Activated B cell treated with CpG ODN at 0.5 μM for 24 hours (primary cell): ENCODE measurements around the gene PIK3R6. TPM values are rescaled to one million over a fixed set of nuclear protein-coding genes. Genes with fewer than 3 reads are reported as not detected.

Source experiments
- ATAC-seq: fragments of 200-7000 bp; cut with Tn5 transposase; one replicate; pipeline ENCODE4 v1.10.0; 2021; ENCODE audit warnings: low read depth, mild to moderate bottlenecking, moderate library complexity
- CTCF ChIA-PET: fragments of 350-600 bp; sonication (Branson Sonifier 250); formaldehyde crosslinking; loops from one replicate; lab custom pipeline; 2021; ENCODE audit warnings: antibody characterized with exemption; lab: Charles Lee
- POLR2A ChIA-PET: fragments of 350-600 bp; sonication (Branson Sonifier 250); formaldehyde crosslinking; loops from one replicate; lab custom pipeline; 2021; ENCODE audit warnings: antibody characterized with exemption; lab: Charles Lee
- DNase-seq: peaks from one replicate; pipeline ENCODE4 v3.0.0; 2022
- H3K27ac Mint-ChIP-seq: one replicate; pipeline ENCODE4 v1.8.0; 2020; ENCODE audit warnings: mixed read lengths
- H3K27me3 Mint-ChIP-seq: one replicate; pipeline ENCODE4 v1.8.0; 2021; ENCODE audit warnings: mixed read lengths
- H3K36me3 Mint-ChIP-seq: one replicate; pipeline ENCODE4 v1.8.0; 2021; ENCODE audit warnings: low read depth, mixed read lengths
- H3K4me1 Mint-ChIP-seq: one replicate; pipeline ENCODE4 v1.8.0; 2021; ENCODE audit warnings: mixed read lengths
- H3K4me3 Mint-ChIP-seq: one replicate; pipeline ENCODE4 v1.8.0; 2020; ENCODE audit warnings: mild to moderate bottlenecking, mixed read lengths
- H3K9me3 Mint-ChIP-seq: one replicate; pipeline ENCODE4 v1.8.0; 2020; ENCODE audit warnings: mixed read lengths
- intact Hi-C: fragments of 100-400 bp; cut with micrococcal nuclease; formaldehyde crosslinking; loops from one replicate; pipeline ENCODE4 v1.15.1; 2024
- total RNA-seq: library from RNA; stranded (reverse); gene quantifications from 2 replicates; pipeline ENCODE4 v1.2.3, GENCODE V29; 2022
- TF ChIP-seq, protein P1 (sequence below): fragments of 200-600 bp; IDR thresholded peaks from one replicate; pipeline ENCODE4 v1.8.0; 2022; ENCODE audit warnings: antibody characterized with exemption, mild to moderate bottlenecking

Gene PIK3R6
- total RNA-seq, 1 donor from 2014 or later, result 0.91 TPM

DNA sequence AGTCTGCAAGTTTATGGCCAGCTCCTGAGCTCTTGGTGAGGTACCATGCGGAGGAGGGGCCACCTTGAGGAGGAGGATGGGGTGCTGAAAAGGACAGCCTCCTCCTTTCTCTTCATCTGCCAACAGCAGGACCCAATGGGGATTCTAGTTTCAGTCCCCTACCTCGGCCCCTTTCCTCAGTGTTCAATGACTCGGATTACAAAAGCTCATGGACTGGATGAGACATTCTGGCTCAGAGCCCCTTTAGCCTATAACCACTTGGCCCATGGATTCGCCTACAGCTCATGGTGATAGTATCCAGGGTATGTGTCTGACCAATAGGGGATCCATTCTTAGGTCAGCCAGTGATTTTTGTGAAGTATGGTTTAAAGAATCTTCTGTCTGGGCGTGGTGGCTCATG lies 8.5 kb upstream of the PIK3R6 start:
- Mint-ChIP-seq H3K4me1 (peaks cover 6% of the 10 kb centered on the region), H3K27me3 (no peaks in the 10 kb centered on the region), H3K4me3 (no peak overlapping the region), H3K9me3 (no peaks in the 10 kb centered on the region), H3K36me3 (peaks cover 35% of the 10 kb centered on the region), H3K27ac (no peak overlapping the region)
- DNase-seq (no peak), ATAC-seq (no peak)
- ChIA-PET CTCF (interaction anchor here (0.8 to 1.3 kb wide), 2 partner anchors 90 to 127 kb away, joined by 3 to 5 read pairs; no protein-coding TSS in a partner anchor), POLR2A (no interaction called here)
- intact Hi-C loops, result no loop called here
- TF ChIP-seq, protein P1, sequence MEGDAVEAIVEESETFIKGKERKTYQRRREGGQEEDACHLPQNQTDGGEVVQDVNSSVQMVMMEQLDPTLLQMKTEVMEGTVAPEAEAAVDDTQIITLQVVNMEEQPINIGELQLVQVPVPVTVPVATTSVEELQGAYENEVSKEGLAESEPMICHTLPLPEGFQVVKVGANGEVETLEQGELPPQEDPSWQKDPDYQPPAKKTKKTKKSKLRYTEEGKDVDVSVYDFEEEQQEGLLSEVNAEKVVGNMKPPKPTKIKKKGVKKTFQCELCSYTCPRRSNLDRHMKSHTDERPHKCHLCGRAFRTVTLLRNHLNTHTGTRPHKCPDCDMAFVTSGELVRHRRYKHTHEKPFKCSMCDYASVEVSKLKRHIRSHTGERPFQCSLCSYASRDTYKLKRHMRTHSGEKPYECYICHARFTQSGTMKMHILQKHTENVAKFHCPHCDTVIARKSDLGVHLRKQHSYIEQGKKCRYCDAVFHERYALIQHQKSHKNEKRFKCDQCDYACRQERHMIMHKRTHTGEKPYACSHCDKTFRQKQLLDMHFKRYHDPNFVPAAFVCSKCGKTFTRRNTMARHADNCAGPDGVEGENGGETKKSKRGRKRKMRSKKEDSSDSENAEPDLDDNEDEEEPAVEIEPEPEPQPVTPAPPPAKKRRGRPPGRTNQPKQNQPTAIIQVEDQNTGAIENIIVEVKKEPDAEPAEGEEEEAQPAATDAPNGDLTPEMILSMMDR, result no peak

DNA sequence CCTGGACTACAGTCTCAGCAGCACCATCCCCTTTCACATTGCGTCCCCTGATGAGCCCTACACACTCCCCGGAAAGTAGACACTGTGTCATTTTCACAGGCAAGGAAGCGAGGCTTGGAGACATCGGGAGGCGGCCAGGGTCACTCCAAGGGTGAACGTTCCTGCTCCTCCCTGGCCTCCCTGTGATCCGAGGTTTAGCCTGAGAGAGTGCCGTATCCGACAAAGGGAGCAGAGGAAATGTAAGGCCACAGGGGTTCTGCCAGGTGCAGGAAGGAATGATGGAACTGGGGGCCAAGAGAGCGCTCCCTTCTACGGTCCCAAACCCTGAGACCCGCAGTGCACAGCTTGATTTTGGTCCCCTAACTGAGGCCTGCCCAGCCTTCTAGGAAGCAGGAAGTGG lies 8.0 kb upstream of the PIK3R6 start:
- H3K27me3 Mint-ChIP-seq, result no peaks in the 10 kb centered on the region
- TF ChIP-seq, protein P1, result no peak
- H3K4me1 Mint-ChIP-seq, result peaks cover 6% of the 10 kb centered on the region
- no peak overlapping the region for H3K4me3 Mint-ChIP-seq
- H3K9me3 Mint-ChIP-seq, result no peaks in the 10 kb centered on the region
- DNase-seq (no peak), ATAC-seq (no peak)
- H3K36me3 Mint-ChIP-seq, result peaks cover 30% of the 10 kb centered on the region
- ChIA-PET CTCF (no interaction called here), POLR2A (no interaction called here)
- H3K27ac Mint-ChIP-seq, result no peak overlapping the region
- intact Hi-C loops, result no loop called here

DNA sequence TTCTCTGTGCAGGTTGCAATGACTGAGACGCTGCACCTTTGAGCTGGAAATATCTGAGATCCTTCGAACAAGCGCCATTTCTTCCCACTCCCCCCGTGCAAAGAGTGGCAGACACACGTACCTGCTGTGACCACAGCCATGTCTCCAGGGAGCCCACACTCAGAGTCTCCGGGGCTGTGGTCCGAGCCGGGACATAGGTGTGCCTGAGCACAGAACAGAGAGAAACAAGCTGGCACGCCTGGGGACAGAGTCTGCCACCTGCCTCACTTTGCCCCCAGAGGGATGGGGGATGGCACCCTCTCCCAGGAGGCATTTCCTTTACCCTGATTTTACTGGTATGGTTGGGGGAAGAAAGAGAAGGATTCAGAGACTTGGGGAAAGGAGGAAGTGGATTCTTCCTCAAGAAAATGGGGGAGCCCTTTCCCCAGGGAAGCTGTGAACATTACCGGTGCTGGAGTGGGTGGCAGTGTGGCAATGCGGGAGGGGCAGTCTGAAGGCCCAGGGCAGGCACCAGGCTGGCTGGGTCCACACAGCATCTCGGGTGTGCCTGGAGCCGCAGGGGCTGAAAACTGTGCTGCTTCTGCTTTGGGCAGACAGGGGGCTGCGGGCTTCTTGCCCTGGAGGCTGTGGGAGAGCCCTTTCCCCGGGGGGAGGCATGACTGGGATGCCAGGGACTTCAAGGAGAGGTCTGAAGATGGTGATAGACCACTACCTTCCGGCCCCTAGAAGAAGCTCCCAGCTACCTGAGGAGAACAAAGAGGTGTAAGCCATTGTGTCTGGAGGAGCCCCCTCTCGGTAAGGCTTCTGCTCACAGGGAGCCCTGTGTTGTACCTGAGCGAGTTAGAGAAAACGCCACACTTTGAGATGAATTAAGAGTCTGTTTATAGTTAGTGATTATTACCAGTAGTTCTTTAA lies 6.6 kb upstream of the PIK3R6 start:
- ChIA-PET CTCF (no interaction called here), POLR2A (no interaction called here)
- intact Hi-C loops, result no loop called here
- ATAC-seq (no peak), DNase-seq (no peak)
- TF ChIP-seq, protein P1, result no peak
- Mint-ChIP-seq H3K4me3 (no peak overlapping the region), H3K4me1 (peaks cover 6% of the 10 kb centered on the region), H3K9me3 (no peaks in the 10 kb centered on the region), H3K36me3 (peaks cover 16% of the 10 kb centered on the region), H3K27me3 (no peaks in the 10 kb centered on the region), H3K27ac (no peak overlapping the region)

DNA sequence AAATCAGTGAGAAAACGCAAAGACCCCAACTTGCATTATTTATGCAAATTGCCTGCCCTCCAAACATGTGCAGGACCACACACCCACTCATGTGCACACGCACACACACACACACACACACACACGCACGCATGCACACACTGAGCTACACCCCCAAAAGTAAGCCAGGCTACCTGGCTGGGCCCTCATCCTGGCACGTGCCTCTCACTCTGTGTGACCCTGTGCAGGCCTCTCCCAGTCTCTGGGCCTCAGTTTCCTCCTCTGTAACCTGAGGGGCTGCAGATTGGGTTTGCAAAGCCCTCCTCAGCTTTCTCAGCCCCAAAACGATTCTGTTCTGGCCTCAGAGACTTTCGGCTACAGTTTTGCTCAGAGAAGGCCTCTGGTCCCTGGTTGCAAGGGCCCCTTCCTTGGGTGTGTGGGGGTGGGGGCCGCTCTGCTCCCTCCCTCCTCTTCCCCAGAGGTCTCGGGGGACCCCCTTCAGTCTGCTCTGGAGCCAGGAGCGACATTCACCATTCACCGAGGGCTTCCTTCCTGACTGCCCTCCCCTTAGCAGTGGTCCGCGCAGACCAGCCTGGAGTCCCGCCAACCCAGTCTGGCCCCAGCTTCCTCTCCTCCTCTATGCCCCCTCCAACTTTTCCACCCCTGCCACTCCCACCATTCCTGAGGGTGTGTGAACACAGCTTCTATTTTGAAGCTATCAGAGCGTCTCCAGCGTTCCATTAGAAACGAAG lies 5.4 kb upstream of the PIK3R6 start:
- POLR2A ChIA-PET, result interaction anchor here (0.6 to 0.7 kb wide), 2 partner anchors 15 to 116 kb away, joined by 3 to 7 read pairs; no protein-coding TSS in a partner anchor
- ATAC-seq, result no peak

More for the DNA sequence above, 5.4 kb upstream of the PIK3R6 start:
- DNase-seq, result no peak
- CTCF ChIA-PET, result no interaction called here
- Mint-ChIP-seq H3K4me1 (peaks cover 12% of the 10 kb centered on the region), H3K4me3 (no peak overlapping the region), H3K9me3 (no peaks in the 10 kb centered on the region), H3K36me3 (peaks cover 6% of the 10 kb centered on the region), H3K27me3 (no peaks in the 10 kb centered on the region), H3K27ac (no peak overlapping the region)
- intact Hi-C loops, result no loop called here
- TF ChIP-seq, protein P1, result no peak
